Measurements from ENCODE around the gene KRT26.
A peak's percentile ranks its signal among the peaks of the same experiment; 100 is the strongest.

Gene KRT26

GRCh38 chr17:40791111-40791510 is 19.1 kb upstream of the KRT26 start:
- WGBS = 87% methylated on average over 1 of the region's 1 CpG

DNA sequence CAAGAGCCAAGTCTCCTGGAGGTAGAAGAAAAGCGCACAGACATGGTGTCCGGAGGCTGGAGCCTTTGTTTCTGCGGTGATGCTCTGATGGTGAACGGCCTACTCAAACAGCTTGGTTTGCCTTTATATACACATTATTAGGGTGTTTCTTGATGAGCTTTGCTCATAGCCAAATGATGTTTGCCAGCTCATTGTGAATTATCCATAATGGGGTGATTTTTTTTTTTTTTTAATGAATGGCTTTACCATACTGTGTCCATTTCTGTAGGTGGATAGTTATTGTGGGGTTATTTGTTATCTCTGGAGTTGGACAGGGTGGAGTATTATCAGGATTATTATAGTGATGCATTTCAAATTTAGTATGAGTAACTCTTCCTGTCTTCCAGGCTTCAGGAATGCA is 10.4 kb upstream of the KRT26 start, which contains the start of gene KRT27:
TSS of gene KRT27 (minus strand) at position 101 of the 400 bp plus-strand sequence. CDS start at position 44, 57 bp downstream.
- H2BK12ac ChIP-seq (ENCODE audit: low read length in 2 of 2) = no peak within 1 kb of the TSS
- H2BK15ac ChIP-seq (ENCODE audit: low read depth, poor library complexity, severe bottlenecking) = no peak within 1 kb of the TSS
- H2BK5ac ChIP-seq (ENCODE audit: low read depth, low read length, poor library complexity, severe bottlenecking) = no peak within 1 kb of the TSS
- no peak within 1 kb of the TSS for H2AK5ac ChIP-seq (ENCODE audit: low read length, severe bottlenecking)
- no peak within 1 kb of the TSS for H3K4me2 ChIP-seq (ENCODE audit: low read length, poor library complexity, severe bottlenecking)
- H3K4ac ChIP-seq (ENCODE audit: low read depth in 1 of 2, low read length in 2 of 2) = no peak within 1 kb of the TSS
- H3K18ac ChIP-seq (ENCODE audit: low read depth in 1 of 2, low read length in 2 of 2) = no peak within 1 kb of the TSS
- no peaks in the 10 kb centered on the region for H3K9me3 ChIP-seq (ENCODE audit: control insufficient read depth, low read length)
- no peak for DNase-seq
- no peak within 1 kb of the TSS for H3K14ac ChIP-seq (ENCODE audit: low read length in 2 of 2)
- no peak within 1 kb of the TSS for H3K27ac ChIP-seq (ENCODE audit: low read length, poor library complexity, severe bottlenecking)
- no peaks in the 10 kb centered on the region for H3K36me3 ChIP-seq (ENCODE audit: control insufficient read depth in 1 of 2, insufficient read depth in 2 of 2, low read depth in 1 of 2, low read length in 2 of 2)
- WGBS = 95% methylated on average over 4 of the region's 4 CpGs
- no peak within 1 kb of the TSS for H3K23ac ChIP-seq (ENCODE audit: low read length in 2 of 2)
- H3K4me3 ChIP-seq (ENCODE audit: insufficient read depth in 1 of 2, low read depth in 1 of 2, low read length in 2 of 2) = no peak within 1 kb of the TSS
- no peak within 1 kb of the TSS for H2BK120ac ChIP-seq (ENCODE audit: low read depth, low read length)
- H2AFZ ChIP-seq (ENCODE audit: low read depth, low read length) = no peak within 1 kb of the TSS
- no peak within 1 kb of the TSS for H4K8ac ChIP-seq (ENCODE audit: low read length)
- no peak within 1 kb of the TSS for H4K91ac ChIP-seq (ENCODE audit: low read length)
- peaks cover 0 to 17% of the 10 kb centered on the region in 2 experiments for H3K27me3 ChIP-seq (ENCODE audit: control insufficient read depth in 1 of 2, insufficient read depth in 1 of 2, low read length in 2 of 2)
- H3K9ac ChIP-seq (ENCODE audit: low read length) = no peak within 1 kb of the TSS
- H3K4me1 ChIP-seq (ENCODE audit: control insufficient read depth, insufficient read depth, low read depth, low read length) = no peaks in the 10 kb centered on the region
- H3K79me1 ChIP-seq (replicated peaks; ENCODE audit: low read length, poor library complexity, severe bottlenecking) = no peaks in the 10 kb centered on the region

More at GRCh38 chr17:40791111-40791510, 19.1 kb upstream of the KRT26 start:
- Histone ChIP-seq H3K27ac (ENCODE audit: low read length, poor library complexity, severe bottlenecking) (no peak overlapping the region), H2BK15ac (ENCODE audit: low read depth, poor library complexity, severe bottlenecking) (no peak overlapping the region), H2BK12ac (ENCODE audit: low read length in 2 of 2) (no peak overlapping the region), H2AFZ (ENCODE audit: low read depth, low read length) (no peak overlapping the region), H3K4me1 (ENCODE audit: control insufficient read depth, insufficient read depth, low read depth, low read length) (no peaks in the 10 kb centered on the region), H3K4me2 (ENCODE audit: low read length, poor library complexity, severe bottlenecking) (no peak overlapping the region), H3K18ac (ENCODE audit: low read depth in 1 of 2, low read length in 2 of 2) (no peak overlapping the region), H3K4me3 (ENCODE audit: insufficient read depth in 1 of 2, low read depth in 1 of 2, low read length in 2 of 2) (no peak overlapping the region), H3K14ac (ENCODE audit: low read length in 2 of 2) (no peak overlapping the region), H4K91ac (ENCODE audit: low read length) (no peak overlapping the region), H2AK5ac (ENCODE audit: low read length, severe bottlenecking) (no peak overlapping the region), H3K9ac (ENCODE audit: low read length) (peak overlapping the region; percentile 39), H4K8ac (ENCODE audit: low read length) (no peak overlapping the region), H3K36me3 (ENCODE audit: control insufficient read depth in 1 of 2, insufficient read depth in 2 of 2, low read depth in 1 of 2, low read length in 2 of 2) (no peaks in the 10 kb centered on the region), H3K4ac (ENCODE audit: low read depth in 1 of 2, low read length in 2 of 2) (no peak overlapping the region), H3K23ac (ENCODE audit: low read length in 2 of 2) (no peak overlapping the region), H3K9me3 (ENCODE audit: control insufficient read depth, low read length) (no peaks in the 10 kb centered on the region), H2BK5ac (ENCODE audit: low read depth, low read length, poor library complexity, severe bottlenecking) (no peak overlapping the region), H3K79me1 (replicated peaks; ENCODE audit: low read length, poor library complexity, severe bottlenecking) (no peaks in the 10 kb centered on the region), H2BK120ac (ENCODE audit: low read depth, low read length) (no peak overlapping the region), H3K27me3 (ENCODE audit: control insufficient read depth in 1 of 2, insufficient read depth in 1 of 2, low read length in 2 of 2) (peaks cover 0 to 14% of the 10 kb centered on the region in 2 experiments)
- no peak for DNase-seq

GRCh38 chr17:40779181-40779909 is 7.3 kb upstream of the KRT26 start:
- H3K18ac ChIP-seq (ENCODE audit: low read depth in 1 of 2, low read length in 2 of 2) = no peak overlapping the region
- no peak overlapping the region for H2BK5ac ChIP-seq (ENCODE audit: low read depth, low read length, poor library complexity, severe bottlenecking)
- no peak overlapping the region for H2BK15ac ChIP-seq (ENCODE audit: low read depth, poor library complexity, severe bottlenecking)
- peaks cover 0 to 35% of the 10 kb centered on the region in 2 experiments for H3K27me3 ChIP-seq (ENCODE audit: control insufficient read depth in 1 of 2, insufficient read depth in 1 of 2, low read length in 2 of 2)
- H3K23ac ChIP-seq (ENCODE audit: low read length in 2 of 2) = no peak overlapping the region
- H2BK120ac ChIP-seq (ENCODE audit: low read depth, low read length) = no peak overlapping the region
- H3K27ac ChIP-seq (ENCODE audit: low read length, poor library complexity, severe bottlenecking) = no peak overlapping the region
- H3K14ac ChIP-seq (ENCODE audit: low read length in 2 of 2) = no peak overlapping the region
- DNase-seq = no peak
- H3K36me3 ChIP-seq (ENCODE audit: control insufficient read depth in 1 of 2, insufficient read depth in 2 of 2, low read depth in 1 of 2, low read length in 2 of 2) = no peaks in the 10 kb centered on the region
- H3K4ac ChIP-seq (ENCODE audit: low read depth in 1 of 2, low read length in 2 of 2) = no peak overlapping the region
- no peak overlapping the region for H4K91ac ChIP-seq (ENCODE audit: low read length)
- H2AFZ ChIP-seq (ENCODE audit: low read depth, low read length) = no peak overlapping the region
- H3K4me3 ChIP-seq (ENCODE audit: insufficient read depth in 1 of 2, low read depth in 1 of 2, low read length in 2 of 2) = peak overlapping the region in 1 of 2 experiments; percentile 30
- H3K4me2 ChIP-seq (ENCODE audit: low read length, poor library complexity, severe bottlenecking) = no peak overlapping the region
- no peak overlapping the region for H4K8ac ChIP-seq (ENCODE audit: low read length)
- no peak overlapping the region for H3K9ac ChIP-seq (ENCODE audit: low read length)
- no peaks in the 10 kb centered on the region for H3K9me3 ChIP-seq (ENCODE audit: control insufficient read depth, low read length)
- 65% methylated on average over 35 of the region's 37 CpGs for WGBS
- H2AK5ac ChIP-seq (ENCODE audit: low read length, severe bottlenecking) = no peak overlapping the region
- H2BK12ac ChIP-seq (ENCODE audit: low read length in 2 of 2) = no peak overlapping the region
- no peaks in the 10 kb centered on the region for H3K4me1 ChIP-seq (ENCODE audit: control insufficient read depth, insufficient read depth, low read depth, low read length)
- no peaks in the 10 kb centered on the region for H3K79me1 ChIP-seq (replicated peaks; ENCODE audit: low read length, poor library complexity, severe bottlenecking)

GRCh38 chr17:40778461-40778860 is 6.5 kb upstream of the KRT26 start:
- no peak overlapping the region for H4K8ac ChIP-seq (ENCODE audit: low read length)
- no peak for DNase-seq
- H3K27me3 ChIP-seq (ENCODE audit: control insufficient read depth in 1 of 2, insufficient read depth in 1 of 2, low read length in 2 of 2) = peaks cover 0 to 35% of the 10 kb centered on the region in 2 experiments
- no peak overlapping the region for H2BK120ac ChIP-seq (ENCODE audit: low read depth, low read length)
- no peak overlapping the region for H3K18ac ChIP-seq (ENCODE audit: low read depth in 1 of 2, low read length in 2 of 2)
- no peak overlapping the region for H3K9ac ChIP-seq (ENCODE audit: low read length)
- H4K91ac ChIP-seq (ENCODE audit: low read length) = no peak overlapping the region
- no peak overlapping the region for H3K4me2 ChIP-seq (ENCODE audit: low read length, poor library complexity, severe bottlenecking)
- H3K23ac ChIP-seq (ENCODE audit: low read length in 2 of 2) = no peak overlapping the region
- H3K36me3 ChIP-seq (ENCODE audit: control insufficient read depth in 1 of 2, insufficient read depth in 2 of 2, low read depth in 1 of 2, low read length in 2 of 2) = no peaks in the 10 kb centered on the region
- H2AK5ac ChIP-seq (ENCODE audit: low read length, severe bottlenecking) = no peak overlapping the region
- no peak overlapping the region for H2BK12ac ChIP-seq (ENCODE audit: low read length in 2 of 2)
- H3K9me3 ChIP-seq (ENCODE audit: control insufficient read depth, low read length) = no peaks in the 10 kb centered on the region
- no peaks in the 10 kb centered on the region for H3K4me1 ChIP-seq (ENCODE audit: control insufficient read depth, insufficient read depth, low read depth, low read length)
- H3K4me3 ChIP-seq (ENCODE audit: insufficient read depth in 1 of 2, low read depth in 1 of 2, low read length in 2 of 2) = no peak overlapping the region
- H2BK5ac ChIP-seq (ENCODE audit: low read depth, low read length, poor library complexity, severe bottlenecking) = no peak overlapping the region
- H2BK15ac ChIP-seq (ENCODE audit: low read depth, poor library complexity, severe bottlenecking) = no peak overlapping the region
- H3K4ac ChIP-seq (ENCODE audit: low read depth in 1 of 2, low read length in 2 of 2) = no peak overlapping the region
- H3K27ac ChIP-seq (ENCODE audit: low read length, poor library complexity, severe bottlenecking) = no peak overlapping the region
- WGBS = 85% methylated on average over 2 of the region's 5 CpGs
- H3K79me1 ChIP-seq (replicated peaks; ENCODE audit: low read length, poor library complexity, severe bottlenecking) = no peaks in the 10 kb centered on the region
- no peak overlapping the region for H2AFZ ChIP-seq (ENCODE audit: low read depth, low read length)
- H3K14ac ChIP-seq (ENCODE audit: low read length in 2 of 2) = no peak overlapping the region
